Fibroblast of the aortic adventitia (primary cell): ENCODE measurements around the gene DDI2. TPM values are rescaled to one million over a fixed set of nuclear protein-coding genes. Genes with fewer than 3 reads are reported as not detected.

Source experiments
- DNase-seq: peaks from one replicate; pipeline ENCODE4 v3.0.0-alpha.2; 2010; ENCODE audit warnings: low read depth
- H3K4me3 ChIP-seq: 2 replicates; pipeline ENCODE4 v1.5.1; 2011; ENCODE audit warnings: low read depth, mild to moderate bottlenecking, control low read depth, low read length, moderate library complexity
- total RNA-seq: library from RNA; depleted of rRNA; stranded (reverse); fragments of >200 nt; gene quantifications from 2 replicates; pipeline ENCODE4 v1.2.3, GENCODE V29; 2012; ENCODE audit warnings: low replicate concordance
- TF ChIP-seq, protein P1 (sequence below): IDR thresholded peaks from 2 replicates; pipeline ENCODE4 v1.5.1; 2011; ENCODE audit warnings: mild to moderate bottlenecking, low read length, control low read depth, inconsistent platforms; ENCODE audit not compliant: insufficient read depth

Gene DDI2
- total RNA-seq, 1 donor = 26.0 TPM

DNA sequence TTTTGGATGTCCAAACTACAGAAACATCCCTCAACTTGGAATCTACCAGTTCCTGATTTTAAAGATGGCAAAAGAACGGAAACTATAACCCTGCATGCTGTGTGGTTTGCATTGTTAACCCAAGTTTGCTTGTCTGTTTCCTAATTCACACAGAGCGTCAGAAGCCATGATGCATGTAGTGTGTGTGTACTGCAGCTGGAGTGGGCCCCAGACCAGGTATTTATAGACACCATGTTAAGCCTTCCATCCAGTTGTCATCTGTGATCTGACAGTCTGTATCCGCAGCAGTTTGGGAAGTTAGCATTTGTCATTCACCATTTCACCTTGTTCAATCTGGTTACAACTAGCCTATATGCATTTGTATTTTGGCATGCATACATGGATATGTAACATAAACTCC lies 39.2 kb downstream of the DDI2 start:
- TF ChIP-seq, protein P1, sequence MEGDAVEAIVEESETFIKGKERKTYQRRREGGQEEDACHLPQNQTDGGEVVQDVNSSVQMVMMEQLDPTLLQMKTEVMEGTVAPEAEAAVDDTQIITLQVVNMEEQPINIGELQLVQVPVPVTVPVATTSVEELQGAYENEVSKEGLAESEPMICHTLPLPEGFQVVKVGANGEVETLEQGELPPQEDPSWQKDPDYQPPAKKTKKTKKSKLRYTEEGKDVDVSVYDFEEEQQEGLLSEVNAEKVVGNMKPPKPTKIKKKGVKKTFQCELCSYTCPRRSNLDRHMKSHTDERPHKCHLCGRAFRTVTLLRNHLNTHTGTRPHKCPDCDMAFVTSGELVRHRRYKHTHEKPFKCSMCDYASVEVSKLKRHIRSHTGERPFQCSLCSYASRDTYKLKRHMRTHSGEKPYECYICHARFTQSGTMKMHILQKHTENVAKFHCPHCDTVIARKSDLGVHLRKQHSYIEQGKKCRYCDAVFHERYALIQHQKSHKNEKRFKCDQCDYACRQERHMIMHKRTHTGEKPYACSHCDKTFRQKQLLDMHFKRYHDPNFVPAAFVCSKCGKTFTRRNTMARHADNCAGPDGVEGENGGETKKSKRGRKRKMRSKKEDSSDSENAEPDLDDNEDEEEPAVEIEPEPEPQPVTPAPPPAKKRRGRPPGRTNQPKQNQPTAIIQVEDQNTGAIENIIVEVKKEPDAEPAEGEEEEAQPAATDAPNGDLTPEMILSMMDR = no peak
- no peak for DNase-seq
- no peak overlapping the region for H3K4me3 ChIP-seq

DNA sequence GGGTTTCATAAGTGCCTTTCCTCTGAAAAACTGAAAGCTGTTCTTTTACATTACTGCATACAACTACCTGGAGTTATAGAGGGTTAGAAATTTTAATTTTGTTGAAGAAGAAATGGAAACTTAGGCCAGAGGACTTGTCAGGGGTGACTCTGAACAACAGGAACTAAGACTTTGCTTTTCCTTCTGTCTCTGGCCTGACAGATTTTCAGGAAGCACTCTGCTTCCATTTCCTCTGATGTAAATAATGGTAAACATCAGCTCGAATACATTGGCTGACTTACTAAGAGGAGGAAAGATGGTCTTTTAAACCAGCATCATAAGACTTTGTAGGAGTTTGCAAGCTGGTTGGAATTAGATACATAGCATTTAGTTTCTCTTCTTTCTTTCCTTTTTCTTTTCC lies 39.8 kb downstream of the DDI2 start:
- H3K4me3 ChIP-seq = no peak overlapping the region
- TF ChIP-seq, protein P1 = no peak
- DNase-seq = no peak

DNA sequence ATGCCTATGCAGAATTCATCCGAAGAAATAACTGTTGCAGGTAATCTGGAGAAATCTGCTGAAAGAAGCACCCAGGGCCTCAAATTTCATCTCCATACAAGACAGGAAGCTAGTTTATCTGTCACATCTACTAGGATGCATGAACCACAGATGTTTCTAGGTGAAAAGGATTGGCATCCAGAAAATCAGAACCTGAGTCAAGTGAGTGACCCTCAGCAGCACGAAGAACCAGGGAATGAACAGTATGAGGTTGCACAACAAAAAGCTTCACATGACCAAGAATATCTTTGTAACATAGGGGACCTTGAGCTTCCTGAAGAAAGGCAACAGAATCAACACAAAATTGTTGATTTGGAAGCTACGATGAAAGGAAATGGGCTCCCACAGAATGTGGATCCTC lies 42.9 kb downstream of the DDI2 start:
- H3K4me3 ChIP-seq = no peak overlapping the region
- TF ChIP-seq, protein P1 = no peak
- no peak for DNase-seq

DNA sequence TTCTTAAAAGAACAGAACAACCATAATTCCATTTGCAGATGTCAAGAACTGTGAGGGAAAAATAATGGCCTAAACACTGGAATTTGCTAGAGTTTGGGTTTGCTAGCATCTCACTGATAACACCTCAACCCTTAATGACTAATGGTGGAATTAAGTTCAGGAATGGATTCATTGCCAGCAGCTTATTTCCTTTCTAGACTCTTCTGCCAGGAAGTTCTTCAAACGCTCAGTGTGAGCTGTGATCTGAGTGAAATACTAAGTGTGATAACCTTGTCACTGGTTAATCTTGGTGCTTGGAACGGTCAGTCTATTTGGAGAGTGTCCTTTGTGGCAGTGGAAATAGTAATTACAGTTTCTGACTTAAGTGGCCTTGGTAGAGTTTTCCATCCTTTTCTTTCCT lies 45.2 kb downstream of the DDI2 start:
- no peak for DNase-seq
- TF ChIP-seq, protein P1 = no peak
- no peak overlapping the region for H3K4me3 ChIP-seq

DNA sequence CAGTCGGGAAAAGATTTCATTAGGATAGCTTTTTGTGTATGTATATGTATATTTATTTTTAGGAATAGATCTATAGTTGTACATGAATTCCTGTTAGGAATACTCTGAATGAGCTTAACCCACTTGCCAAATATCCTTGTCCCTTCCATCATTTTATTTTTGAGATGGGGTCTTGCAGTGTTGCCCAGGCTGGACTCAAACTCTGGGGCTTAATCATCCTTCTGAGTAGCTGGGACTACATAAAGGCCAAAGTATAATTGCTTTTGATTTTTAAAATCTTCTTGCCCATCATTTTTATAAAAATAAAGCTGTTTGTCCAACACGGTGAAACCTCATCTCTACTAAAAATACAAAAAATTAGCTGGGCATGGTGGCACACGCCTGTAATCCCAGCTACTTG lies 46.7 kb downstream of the DDI2 start:
- no peak for DNase-seq
- TF ChIP-seq, protein P1 = no peak

DNA sequence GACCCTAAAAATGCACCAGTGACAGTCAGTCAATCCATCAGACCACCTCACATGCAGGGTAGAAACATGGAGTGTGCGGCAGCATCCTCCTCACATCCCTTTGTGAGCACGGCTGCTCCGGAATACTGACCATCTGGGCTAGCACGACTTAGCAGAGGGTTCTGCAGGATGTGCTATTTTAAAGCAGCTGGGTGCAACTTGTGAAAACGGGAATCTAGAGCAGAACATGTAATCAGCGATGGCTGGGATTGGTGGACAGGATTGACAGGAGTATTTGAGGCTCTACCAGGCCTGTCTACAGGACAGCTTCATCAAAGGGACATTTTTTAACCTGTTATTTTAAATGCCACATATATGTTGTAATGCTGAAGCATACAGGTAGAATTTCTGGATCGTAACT lies 50.1 kb downstream of the DDI2 start:
- no peak for DNase-seq
- no peak overlapping the region for H3K4me3 ChIP-seq
- TF ChIP-seq, protein P1 = no peak

More for the DNA sequence above, 46.7 kb downstream of the DDI2 start:
- no peak overlapping the region for H3K4me3 ChIP-seq

DNA sequence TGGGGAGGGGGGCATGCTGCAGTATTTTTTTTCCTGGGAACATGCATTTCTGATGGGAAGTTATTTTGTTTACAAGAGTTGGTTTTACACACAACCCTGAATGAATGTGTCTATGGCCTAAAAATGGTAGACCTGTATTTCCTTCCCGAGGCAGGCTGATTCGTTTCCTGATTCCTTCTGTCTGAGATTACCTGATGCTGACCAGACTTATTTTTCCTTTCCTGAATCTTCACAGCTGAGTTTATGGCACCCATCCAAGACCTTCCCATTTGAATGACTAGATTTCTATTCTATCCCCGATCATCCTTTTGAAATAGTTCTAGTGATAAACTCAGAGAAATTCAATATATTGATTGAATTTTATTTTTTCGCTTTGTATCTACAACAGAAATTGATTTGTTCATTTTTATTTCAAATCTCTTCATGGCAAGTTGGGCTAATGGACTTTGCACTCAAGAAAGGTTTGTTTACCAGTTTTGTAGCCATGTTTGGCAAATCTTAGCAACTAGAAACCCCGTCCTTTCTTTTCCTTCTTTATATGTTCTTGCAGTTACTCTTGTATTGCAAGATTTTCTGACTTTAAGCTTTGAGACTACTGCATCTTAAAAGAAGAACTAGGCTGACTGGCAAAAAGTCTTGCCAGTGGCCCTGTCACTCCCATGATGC lies 51.0 kb downstream of the DDI2 start:
- no peak overlapping the region for H3K4me3 ChIP-seq
- DNase-seq = no peak
- TF ChIP-seq, protein P1 = no peak
